Stimulated activated CD8-positive, alpha-beta memory T cell treated with anti-CD3 and anti-CD28 coated beads, Interleukin-4, amount 100 ng/mL, for 1 hour (primary cell): ENCODE measurements around the gene TWIST1.

ENCODE experiments used
- DNase-seq, 2 donors: peaks; one replicate each; pipeline ENCODE4 v3.0.0-alpha.2; 2020; ENCODE audit warnings: low read depth in 2 of 2, low spot score in 1 of 2

TWIST1 gene

DNA sequence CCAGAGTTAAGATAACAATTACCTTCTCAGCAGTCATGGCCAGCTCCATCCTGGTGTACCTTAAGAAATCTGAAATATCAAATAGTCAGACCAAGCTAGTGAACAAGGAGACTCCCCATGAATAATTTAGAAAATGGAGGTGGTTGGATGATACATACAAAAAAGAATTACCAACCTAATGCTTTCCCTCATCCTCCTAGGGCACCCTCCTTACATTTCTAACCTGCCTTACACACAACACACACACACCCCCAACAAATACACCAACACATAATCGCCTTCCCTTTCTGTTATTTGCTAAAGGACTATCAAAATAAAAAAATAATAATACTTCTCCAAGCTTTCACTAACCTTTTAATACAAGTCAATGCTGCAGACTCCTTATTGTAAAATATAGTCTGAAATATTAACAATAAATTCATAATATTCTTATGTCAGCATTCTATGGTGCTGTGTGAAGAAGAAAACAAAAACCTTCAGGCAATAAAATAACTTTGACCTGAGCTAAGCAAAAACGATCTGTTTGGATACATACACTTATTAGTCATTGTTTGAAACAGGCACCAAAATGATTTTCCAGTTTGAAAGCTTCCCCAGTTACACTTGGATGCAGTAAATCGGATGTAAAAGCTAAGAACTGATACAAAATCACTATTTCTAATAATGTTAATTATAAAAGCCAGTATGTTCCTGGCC is 3.4 kb downstream of the TWIST1 start:
- no peak for DNase-seq

DNA sequence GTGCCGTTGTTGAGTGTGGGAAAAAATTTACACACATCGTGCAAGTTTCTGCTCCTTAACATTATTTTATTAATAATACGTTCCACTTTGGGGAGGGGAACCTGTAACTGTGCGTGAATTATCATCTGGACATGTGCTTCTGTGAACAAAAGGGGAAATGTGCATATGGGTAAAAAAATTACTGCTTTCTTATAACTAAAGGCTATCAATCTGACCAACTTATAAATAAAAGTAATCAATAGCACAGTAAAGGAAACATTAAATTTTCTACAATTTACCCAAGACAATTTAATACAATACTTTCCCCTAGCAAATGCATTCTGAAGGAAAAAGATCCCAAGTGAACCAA is 4.5 kb downstream of the TWIST1 start:
- DNase-seq: no peak

DNA sequence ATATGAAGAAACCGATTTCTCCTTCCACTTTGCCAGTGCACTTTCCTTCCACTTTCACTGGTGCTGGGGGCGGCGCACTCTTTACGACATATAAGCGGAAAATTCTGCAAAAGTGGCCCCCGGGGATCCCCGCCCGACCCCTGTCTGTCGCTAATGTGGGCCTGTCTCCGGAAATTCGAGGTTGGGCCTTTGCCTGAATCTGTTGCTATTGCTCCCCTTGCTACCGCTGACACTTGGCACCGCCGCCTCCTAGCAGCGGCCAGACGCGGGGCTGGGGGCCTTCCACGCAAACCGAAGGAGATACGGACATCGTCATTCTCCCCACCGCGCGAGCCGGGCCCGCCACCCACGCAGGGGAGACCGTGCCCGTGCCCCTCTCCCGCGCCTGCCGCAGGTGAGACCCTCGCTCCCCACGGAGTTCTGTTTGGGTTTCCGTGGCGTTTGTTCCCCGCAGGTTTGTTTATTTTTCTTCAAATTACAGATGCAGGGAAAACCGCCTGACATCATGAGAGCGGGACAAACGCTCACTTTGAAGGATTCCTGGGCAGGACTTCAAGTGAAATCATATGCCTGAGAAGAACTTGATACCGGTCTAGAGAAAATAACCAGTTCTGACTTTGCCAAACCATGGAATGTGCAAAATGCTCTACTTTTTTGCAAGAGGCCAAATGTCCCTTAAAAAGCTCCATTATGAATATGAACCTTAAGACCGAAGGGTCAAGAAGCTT is 5.0 kb downstream of the TWIST1 start:
- no peak for DNase-seq

DNA sequence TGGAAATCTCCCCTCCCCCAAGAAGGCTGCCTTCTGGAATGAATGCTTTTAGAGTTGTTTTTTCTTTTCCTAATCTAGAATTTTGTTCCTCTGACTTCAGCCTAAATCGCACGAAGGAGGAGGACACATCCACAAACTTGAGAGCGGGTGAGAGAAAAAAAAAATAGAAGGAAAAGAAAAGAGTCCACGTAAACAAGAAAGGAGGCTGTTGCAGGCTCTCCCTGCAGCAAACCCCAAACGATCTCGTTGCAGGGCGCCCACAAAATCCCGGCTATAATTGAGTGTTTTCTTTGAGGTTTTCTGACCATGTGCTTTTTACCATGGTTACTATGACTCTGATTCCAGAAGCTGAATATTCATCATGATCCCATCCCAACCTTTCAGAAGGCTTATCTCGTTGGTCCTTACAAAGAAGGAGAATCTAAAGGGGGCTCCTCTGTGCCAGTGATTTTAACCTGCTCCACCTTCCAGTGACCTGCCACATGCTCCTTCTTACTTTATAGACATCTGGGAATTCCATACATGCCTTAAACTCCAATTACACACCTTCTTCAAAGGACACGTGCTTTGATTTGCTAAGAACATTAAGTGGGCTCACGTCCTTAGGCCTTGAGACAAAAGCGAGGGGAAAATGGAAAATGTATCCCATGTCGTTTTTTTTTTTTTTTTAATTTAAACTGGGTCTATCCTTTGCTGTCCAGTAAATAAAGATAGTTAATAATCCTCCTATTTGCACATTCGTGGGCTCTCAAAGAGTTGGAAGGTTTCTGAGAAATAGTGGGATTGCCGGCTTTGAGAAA is 5.8 kb downstream of the TWIST1 start:
- DNase-seq: no peak

DNA sequence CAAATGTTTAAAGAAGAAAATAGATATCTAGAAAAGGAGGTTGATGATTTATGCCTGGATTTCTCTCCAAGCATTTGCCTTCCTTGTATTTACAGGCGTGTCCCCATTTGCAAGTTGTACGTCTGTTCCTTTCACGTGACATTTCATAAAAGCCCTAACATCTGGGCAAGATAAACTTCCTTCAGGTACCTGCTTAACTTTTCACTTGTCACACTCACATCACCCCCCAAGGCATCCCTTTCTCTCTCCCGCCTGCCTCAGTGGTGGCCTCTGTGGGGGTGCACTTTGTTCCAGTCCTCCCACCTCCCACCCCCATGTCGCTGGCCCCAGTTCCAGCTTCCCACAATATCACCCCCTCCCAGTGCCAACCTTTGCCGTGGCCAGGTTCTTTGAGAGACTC is 6.7 kb downstream of the TWIST1 start:
- DNase-seq: no peak

DNA sequence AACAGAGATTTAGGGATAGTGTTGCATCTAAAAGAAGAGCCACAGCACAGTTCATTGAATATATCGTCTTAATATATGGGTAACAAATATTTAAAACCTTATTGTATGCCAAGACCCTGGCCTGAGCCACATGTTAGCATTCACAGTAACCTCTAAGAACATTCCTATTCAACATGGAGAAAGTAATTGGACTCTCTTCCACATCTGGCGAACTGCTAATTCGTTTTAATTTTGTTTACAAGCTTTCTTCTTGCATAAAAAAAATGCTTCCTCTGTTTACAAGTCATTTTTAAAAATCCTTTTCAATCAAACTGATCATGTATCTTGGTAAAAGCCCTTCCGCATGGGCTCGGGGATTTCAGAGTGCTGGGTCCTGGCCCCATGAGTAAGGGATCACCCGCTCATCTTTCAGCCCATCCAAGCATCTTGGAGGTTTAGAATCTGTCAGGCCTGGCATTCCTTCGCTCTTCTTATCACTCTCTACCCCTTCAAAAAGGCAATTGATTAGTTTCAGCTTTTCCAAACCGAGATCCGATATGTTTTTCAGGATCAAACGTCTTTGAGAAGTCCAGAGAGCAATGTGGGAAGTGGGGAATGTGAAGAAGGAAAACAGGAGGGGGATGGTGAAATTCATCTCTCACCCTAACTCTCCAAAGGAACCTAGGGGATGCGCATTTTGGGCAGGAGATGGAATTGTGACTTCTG is 7.3 kb downstream of the TWIST1 start:
- DNase-seq: no peak

DNA sequence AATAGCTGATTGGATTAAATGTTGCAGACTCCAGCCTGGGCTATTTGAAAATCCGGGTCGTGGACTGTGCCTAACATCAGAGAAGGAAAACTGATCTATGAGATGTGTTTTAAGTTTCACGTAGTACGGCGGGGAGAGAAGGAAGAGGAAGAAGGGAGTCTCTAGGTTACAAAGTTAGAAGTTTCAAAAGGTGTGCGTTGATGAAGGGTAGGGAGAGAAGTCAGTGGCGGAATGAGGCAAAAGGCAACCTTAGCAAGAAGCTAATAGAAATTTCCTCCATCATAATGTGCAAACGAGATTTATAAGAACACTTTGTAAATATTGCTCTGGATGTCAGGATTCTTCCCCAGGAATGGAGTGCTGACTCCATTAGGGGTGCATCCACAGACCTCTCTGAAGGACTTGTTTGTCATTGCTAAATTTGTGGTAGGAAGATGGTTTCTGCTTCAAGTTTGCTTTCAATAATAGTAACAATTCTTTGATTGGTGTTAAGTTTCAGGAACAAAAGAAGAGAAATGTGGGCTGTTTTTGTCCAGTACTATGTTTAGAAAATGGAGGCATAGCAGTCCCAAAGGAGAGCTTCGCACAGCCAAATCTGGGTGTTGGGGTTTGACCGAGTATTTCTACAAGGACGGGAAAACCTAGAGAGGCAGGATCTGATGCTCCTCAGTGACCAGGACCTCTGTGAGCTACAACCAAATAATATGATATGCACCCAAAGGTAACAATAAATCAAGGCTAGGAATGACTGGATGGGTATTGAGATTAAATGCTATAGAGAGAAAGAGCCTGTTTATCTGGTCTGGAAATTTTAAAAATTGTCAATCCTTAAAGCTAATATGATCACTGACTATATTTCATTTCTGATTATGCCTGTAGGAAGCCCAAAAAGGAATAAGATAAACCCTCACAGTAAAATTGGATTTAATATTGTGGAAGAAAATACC is 8.2 kb downstream of the TWIST1 start:
- DNase-seq: no peak

DNA sequence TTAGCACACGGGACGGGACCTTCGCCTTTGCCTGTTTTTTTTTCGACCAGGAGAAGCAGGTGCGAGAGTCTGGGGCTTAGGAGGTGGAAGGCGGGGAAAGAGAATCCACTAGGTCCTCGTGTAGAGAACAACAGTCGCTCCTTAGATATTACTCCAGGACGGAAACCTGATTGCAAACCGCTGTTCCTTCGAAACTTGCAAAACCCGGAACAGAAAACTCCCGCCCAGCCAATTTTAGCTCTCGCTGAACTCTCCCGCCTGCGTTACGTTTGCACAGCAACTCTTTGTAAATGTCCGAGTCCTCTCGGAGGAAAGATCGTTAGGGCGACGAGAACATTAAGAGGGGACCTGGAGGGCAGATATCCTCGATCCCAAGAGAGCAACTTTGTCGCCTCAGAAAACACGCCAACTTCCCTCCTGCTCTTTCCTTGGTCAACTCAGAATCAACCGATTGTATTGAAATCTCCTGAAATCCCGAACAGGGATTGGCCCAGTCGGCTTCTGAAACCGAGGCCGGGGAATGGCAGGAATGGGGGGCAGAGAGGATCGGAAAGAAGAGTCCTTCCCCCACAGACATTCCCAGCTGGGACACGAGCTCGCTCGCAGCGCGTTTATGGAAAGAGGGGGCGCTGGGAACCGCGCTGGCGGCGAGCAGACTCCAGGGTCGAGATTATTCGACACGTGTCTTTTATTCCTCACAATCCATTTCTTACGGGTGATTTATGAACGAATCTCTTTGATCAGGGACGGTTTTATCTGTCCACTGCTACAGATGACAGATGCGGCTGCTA is 9.9 kb downstream of the TWIST1 start:
- no peak for DNase-seq

DNA sequence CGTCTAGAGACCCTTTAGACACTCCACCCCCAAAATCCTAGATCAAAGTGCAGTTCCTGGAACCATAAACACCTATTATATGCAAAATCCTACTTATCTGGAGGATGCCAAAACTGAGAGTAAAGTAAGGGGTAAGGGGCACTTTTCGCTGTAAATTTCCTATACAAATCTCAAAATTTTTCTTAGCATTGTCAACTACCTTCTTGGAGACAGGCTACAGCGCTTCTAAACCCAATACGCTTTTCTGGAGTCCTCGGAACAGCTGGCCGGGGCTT is 10.4 kb downstream of the TWIST1 start:
- no peak for DNase-seq

DNA sequence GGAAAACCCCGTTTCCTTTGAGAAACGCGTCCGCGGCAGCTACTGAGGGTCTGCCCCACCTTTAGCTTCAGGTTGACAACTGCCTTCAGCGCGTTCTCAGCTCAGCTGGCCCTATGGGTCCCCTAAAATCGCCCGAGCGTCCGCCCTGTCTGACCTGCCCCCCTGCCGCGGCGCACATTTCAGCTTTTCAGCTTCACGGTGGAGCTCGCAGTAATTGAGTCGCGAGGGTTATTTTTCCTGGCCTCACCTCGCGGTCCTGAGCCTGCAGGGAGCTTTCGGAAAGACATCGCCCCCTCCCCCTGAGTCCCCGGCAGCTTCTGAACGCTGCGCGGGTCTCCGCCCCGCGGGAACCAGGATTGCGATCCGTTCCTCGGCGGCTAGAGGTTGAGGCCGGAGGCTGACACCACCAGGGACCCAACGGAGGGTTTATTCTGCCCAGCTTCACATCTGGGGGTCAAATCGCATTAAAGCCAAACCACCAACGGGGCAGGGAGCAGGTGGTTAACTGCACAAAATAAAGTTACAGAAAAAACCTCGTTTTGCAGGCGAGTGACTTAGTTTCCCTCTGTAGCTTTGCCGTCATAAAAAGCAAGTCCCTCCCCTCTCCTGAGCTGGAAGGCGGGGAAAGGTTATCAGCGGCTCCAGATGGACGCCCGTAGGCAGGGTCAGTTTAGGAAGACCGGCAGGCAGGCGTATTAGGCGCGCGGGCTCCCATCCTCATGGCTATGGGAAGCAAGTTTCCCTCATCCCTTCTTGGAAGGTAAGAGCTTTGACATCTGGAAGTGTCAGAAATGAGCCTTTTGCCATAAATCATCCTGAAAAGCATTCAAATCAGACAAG is 11.0 kb downstream of the TWIST1 start:
- no peak for DNase-seq

DNA sequence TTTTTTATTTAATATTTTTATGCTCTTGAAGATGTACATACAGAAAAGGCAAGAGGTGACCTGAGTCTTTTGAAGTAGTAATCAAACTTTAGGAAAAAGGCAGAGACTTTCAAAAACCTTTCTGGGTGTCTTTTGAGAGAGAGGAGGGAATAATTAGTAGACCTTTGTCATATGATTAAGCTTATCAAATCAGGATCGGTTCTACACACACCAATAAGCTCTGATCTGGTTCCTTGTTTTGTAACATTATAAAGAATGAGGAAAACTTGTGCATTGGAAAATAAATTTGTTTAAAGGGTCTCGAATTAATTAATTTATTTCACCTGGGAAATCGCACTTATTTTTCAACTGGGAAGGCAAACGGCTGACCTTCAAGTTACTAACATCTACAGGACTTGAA is 11.9 kb downstream of the TWIST1 start:
- no peak for DNase-seq

DNA sequence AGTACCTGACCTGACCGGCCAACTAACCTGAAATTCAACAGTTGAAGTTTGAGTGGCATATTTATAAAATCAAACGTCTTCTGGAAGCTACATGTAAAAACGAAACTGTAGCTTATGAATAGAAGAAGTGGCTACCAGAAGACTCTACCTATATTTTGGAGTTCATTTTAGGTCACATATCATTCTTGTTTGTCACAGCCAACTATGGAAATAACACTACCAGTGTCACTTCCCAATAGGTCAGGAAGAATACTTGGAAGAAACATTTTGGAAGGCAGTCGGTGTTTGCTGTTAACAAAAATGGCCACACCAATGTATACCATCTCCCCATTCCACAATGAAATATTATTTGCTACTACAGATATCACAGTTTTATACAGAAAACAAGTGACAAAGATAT is 12.6 kb downstream of the TWIST1 start:
- DNase-seq: no peak

DNA sequence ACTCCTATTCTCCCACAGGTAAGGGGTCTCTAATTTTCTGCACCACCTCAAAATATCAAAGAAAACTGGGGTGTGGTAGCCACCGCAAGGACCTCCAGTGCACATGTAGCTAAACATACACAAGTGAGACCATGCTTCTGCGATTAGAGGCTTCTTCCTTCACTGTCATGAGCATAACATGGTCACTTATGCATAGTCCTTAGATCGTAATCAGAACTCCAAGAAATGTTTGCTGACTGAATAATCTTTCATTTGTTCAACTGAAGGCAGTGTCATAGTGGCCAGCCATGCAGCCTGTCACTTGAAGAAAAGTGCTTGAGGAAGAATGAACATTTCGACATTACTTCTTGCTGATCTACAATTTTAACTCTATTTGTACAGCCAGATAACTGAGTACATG is 14.6 kb downstream of the TWIST1 start:
- no peak for DNase-seq

DNA sequence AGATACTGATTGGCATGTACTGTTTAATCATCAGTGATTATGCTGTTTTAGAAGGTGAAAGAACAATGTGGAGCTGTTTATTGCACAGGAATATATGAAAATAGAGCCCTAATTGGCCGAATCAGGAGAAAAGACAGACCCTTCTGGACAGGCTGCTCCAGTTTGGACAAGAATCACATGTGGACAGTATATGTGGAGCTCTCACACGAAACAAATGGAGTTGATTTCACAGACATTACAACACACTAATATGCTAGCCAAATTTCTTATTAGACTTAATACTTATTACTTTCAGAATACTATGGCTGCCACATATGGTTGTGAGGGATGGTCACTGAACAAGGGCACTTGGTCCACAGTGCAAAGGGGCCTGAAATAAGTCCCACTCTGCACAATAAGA is 15.5 kb downstream of the TWIST1 start:
- no peak for DNase-seq

DNA sequence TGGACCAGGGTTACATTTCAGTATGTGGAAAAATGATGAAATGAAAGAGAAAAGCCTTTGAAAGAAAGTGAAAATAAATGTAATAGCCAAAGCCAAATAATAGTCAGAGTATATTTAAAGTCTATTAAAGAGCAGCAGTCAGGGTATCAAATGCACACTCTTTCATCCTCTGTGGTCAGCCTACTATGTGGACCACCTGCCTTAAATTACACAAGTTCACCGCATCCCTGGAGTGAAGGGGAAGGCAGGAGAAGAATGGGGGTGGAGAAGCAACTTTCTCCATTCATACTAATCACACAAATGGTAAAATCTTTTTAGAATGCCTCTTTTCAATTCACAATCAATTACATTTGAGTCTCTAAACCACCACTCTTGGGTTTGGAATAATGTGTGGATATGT is 16.0 kb downstream of the TWIST1 start:
- DNase-seq: no peak

DNA sequence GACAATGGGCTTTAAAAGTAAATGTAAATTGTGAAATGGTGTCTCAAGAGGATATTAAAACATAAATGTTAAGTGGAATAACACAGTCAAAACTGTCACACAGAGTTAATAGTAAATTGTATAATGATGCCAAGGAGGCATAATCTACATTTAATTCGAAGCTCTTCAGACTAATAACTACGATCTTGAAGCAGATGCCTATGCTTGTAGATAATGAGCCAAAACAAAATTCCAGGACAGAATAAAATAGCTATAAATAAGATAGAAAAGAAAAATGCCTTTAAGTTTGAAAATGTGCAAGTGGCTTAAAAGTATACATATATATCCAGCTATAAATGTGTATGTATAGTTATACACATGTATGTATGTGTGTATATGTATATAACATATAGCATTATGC is 17.5 kb downstream of the TWIST1 start:
- no peak for DNase-seq

DNA sequence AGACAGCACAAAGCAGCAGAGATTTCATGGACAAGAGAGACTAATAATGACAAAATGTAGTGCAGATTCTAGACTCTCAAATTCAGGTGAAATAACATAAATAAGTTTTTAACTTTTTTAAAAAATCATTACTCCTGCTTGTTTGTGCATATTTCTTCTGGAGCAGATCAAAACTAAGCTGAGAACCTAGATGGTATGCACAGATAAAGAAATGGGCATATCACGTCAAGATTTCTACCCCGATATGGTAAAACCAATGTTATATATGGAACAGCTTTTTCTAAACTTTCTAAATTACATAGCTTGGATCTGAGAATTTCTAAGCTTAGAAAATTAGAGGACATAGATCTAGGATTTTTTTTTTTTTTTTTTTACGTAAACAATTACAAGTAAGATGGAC is 18.2 kb downstream of the TWIST1 start:
- no peak for DNase-seq

DNA sequence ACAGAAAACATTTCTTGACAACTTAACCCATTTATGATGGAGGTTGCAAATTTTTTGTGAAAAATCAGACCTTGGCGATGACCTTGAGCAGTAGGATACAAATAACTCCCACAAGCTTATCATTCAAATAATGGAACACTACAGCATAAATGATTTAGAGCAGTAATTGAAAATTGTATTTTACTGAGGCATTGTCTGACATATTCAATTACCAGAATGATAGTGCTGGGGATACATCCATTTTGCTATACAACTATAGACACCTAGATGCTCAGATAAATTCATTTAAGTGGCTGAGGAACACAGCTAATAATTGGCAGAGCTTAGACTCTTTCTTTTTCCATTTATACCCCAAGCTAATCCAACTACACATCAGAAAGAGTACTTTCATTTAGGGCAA is 18.9 kb downstream of the TWIST1 start:
- no peak for DNase-seq
